ENCODE results near the gene TDRD15.

Gene TDRD15

DNA sequence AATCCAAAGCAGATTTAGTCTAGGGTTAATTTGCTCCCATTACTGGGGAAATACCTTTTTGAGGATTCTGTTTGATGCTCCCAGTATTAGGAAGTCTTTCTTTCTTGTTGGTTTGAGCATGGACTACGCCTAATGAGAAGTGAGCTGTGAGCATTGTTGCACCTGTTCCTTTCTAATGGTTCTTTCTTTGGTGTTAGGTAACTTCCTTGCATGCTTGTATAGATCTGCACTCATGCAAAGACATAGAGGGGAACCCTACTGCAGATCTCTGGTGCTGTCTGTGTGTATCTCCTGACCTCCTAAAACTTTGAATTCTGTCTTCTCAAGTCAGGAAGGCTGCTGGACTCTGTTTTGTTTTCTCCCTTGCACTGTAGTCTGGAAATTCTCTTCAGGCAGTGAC lies 12.8 kb upstream of the TDRD15 start:
- no peak for TF ChIP-seq POLR2AphosphoS5 (IDR thresholded peaks at IDR 0.05; ENCODE audit: low read depth, low read length)
- no peak for TF ChIP-seq TAF1 (IDR thresholded peaks at IDR 0.05; ENCODE audit: borderline replicate concordance, insufficient read depth, low read length)
- TF ChIP-seq FOXP2 (optimal IDR thresholded peaks at IDR 0.05; ENCODE audit: borderline replicate concordance, extremely low read depth, extremely low read length, insufficient read depth) = no peak
- TF ChIP-seq, protein P1, sequence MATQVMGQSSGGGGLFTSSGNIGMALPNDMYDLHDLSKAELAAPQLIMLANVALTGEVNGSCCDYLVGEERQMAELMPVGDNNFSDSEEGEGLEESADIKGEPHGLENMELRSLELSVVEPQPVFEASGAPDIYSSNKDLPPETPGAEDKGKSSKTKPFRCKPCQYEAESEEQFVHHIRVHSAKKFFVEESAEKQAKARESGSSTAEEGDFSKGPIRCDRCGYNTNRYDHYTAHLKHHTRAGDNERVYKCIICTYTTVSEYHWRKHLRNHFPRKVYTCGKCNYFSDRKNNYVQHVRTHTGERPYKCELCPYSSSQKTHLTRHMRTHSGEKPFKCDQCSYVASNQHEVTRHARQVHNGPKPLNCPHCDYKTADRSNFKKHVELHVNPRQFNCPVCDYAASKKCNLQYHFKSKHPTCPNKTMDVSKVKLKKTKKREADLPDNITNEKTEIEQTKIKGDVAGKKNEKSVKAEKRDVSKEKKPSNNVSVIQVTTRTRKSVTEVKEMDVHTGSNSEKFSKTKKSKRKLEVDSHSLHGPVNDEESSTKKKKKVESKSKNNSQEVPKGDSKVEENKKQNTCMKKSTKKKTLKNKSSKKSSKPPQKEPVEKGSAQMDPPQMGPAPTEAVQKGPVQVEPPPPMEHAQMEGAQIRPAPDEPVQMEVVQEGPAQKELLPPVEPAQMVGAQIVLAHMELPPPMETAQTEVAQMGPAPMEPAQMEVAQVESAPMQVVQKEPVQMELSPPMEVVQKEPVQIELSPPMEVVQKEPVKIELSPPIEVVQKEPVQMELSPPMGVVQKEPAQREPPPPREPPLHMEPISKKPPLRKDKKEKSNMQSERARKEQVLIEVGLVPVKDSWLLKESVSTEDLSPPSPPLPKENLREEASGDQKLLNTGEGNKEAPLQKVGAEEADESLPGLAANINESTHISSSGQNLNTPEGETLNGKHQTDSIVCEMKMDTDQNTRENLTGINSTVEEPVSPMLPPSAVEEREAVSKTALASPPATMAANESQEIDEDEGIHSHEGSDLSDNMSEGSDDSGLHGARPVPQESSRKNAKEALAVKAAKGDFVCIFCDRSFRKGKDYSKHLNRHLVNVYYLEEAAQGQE (IDR thresholded peaks at IDR 0.05; ENCODE audit: insufficient read depth in 1 of 2, low read depth in 2 of 2, low read length in 2 of 2) = no peak
- TF ChIP-seq SIN3A (IDR thresholded peaks at IDR 0.05; ENCODE audit: borderline replicate concordance, insufficient read depth, low read length) = no peak

GRCh38 chr2:21117688-21118087 lies 6.1 kb upstream of the TDRD15 start:
- TF ChIP-seq TAF1 (IDR thresholded peaks at IDR 0.05; ENCODE audit: borderline replicate concordance, insufficient read depth, low read length) (no peak), SIN3A (IDR thresholded peaks at IDR 0.05; ENCODE audit: borderline replicate concordance, insufficient read depth, low read length) (no peak), FOXP2 (optimal IDR thresholded peaks at IDR 0.05; ENCODE audit: borderline replicate concordance, extremely low read depth, extremely low read length, insufficient read depth) (no peak), POLR2AphosphoS5 (IDR thresholded peaks at IDR 0.05; ENCODE audit: low read depth, low read length) (no peak)
- TF ChIP-seq, protein P1 (IDR thresholded peaks at IDR 0.05; ENCODE audit: insufficient read depth in 1 of 2, low read depth in 2 of 2, low read length in 2 of 2) = no peak

- TF ChIP-seq SIN3A (IDR thresholded peaks at IDR 0.05; ENCODE audit: borderline replicate concordance, insufficient read depth, low read length) (no peak), FOXP2 (optimal IDR thresholded peaks at IDR 0.05; ENCODE audit: borderline replicate concordance, extremely low read depth, extremely low read length, insufficient read depth) (no peak), TAF1 (IDR thresholded peaks at IDR 0.05; ENCODE audit: borderline replicate concordance, insufficient read depth, low read length) (no peak), POLR2AphosphoS5 (IDR thresholded peaks at IDR 0.05; ENCODE audit: low read depth, low read length) (no peak)
- TF ChIP-seq, protein P1 (IDR thresholded peaks at IDR 0.05; ENCODE audit: insufficient read depth in 1 of 2, low read depth in 2 of 2, low read length in 2 of 2) = no peak
Measured at GRCh38 chr2:21118302-21118920, 5.4 kb upstream of the TDRD15 start.

GRCh38 chr2:21131861-21132260 lies 8.1 kb downstream of the TDRD15 start:
- TF ChIP-seq, protein P1 (IDR thresholded peaks at IDR 0.05; ENCODE audit: insufficient read depth in 1 of 2, low read depth in 2 of 2, low read length in 2 of 2) = no peak
- TF ChIP-seq FOXP2 (optimal IDR thresholded peaks at IDR 0.05; ENCODE audit: borderline replicate concordance, extremely low read depth, extremely low read length, insufficient read depth) = no peak
- TF ChIP-seq TAF1 (IDR thresholded peaks at IDR 0.05; ENCODE audit: borderline replicate concordance, insufficient read depth, low read length) = no peak
- no peak for TF ChIP-seq POLR2AphosphoS5 (IDR thresholded peaks at IDR 0.05; ENCODE audit: low read depth, low read length)
- no peak for TF ChIP-seq SIN3A (IDR thresholded peaks at IDR 0.05; ENCODE audit: borderline replicate concordance, insufficient read depth, low read length)
